ENCODE measurements around the gene SPANXA1.
"Not testable (repeated sequence)": the region's sequence is repeated elsewhere in the genome, so short reads cannot be mapped to it uniquely, and the experiment has no call there.

The SPANXA1 gene, protein sequence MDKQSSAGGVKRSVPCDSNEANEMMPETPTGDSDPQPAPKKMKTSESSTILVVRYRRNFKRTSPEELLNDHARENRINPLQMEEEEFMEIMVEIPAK

DNA sequence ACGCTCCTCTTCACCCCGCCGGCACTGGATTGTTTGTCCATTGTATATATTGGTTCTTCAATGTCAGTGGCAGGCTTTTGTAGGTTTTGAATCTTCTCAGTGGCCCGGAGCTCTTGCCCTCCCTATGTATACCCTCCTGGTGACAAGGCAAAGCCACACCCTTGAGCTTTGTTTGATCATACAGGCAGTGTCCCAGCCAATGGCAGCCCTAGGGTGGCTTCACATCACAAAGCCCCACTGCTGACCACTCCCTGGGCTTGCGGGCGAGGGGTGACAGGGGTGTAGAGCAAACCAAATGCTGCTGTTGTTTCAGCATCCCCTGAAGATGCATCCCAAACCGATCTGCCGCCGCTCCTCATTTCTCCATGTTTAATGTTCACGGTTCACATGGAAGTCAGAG is at the start of gene SPANXA1:
Gene SPANXA1 (minus strand): TSS at position 101 of the 400 bp plus-strand sequence. CDS start 60 bp downstream, at position 41.
- in situ Hi-C loops (cut with HindIII; ENCODE audit: low pct_ligation_motif_present, low pct_unique_long_range_greater_than_20kb, low sequenced_read_pairs); DNase-seq: not testable (repeated sequence)

- in situ Hi-C loops (cut with HindIII; ENCODE audit: low pct_ligation_motif_present, low pct_unique_long_range_greater_than_20kb, low sequenced_read_pairs) = no loop called here
- no peak for DNase-seq
These were observed 47.6 kb upstream of the SPANXA1 start for GRCh38 chrX:141632124-141632523.

GRCh38 chrX:141619336-141619735 is 34.8 kb upstream of the SPANXA1 start:
- DNase-seq = no peak

GRCh38 chrX:141609111-141609510 is 24.6 kb upstream of the SPANXA1 start:
- in situ Hi-C loops (cut with HindIII; ENCODE audit: low pct_ligation_motif_present, low pct_unique_long_range_greater_than_20kb, low sequenced_read_pairs) = no loop called here
- no peak for DNase-seq

More at GRCh38 chrX:141619336-141619735, 34.8 kb upstream of the SPANXA1 start:
- in situ Hi-C loops (cut with HindIII; ENCODE audit: low pct_ligation_motif_present, low pct_unique_long_range_greater_than_20kb, low sequenced_read_pairs) = no loop called here

DNA sequence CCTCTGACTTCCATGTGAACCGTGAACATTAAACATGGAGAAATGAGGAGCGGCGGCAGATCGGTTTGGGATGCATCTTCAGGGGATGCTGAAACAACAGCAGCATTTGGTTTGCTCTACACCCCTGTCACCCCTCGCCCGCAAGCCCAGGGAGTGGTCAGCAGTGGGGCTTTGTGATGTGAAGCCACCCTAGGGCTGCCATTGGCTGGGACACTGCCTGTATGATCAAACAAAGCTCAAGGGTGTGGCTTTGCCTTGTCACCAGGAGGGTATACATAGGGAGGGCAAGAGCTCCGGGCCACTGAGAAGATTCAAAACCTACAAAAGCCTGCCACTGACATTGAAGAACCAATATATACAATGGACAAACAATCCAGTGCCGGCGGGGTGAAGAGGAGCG is 4.9 kb upstream of the SPANXA1 start, which contains the start of gene SPANXA2:
Gene SPANXA2 (plus strand): TSS at position 301 of the 400 bp plus-strand sequence. CDS start 60 bp downstream, at position 361.
- DNase-seq; in situ Hi-C loops (cut with HindIII; ENCODE audit: low pct_ligation_motif_present, low pct_unique_long_range_greater_than_20kb, low sequenced_read_pairs): not testable (repeated sequence)

- in situ Hi-C loops (cut with HindIII; ENCODE audit: low pct_ligation_motif_present, low pct_unique_long_range_greater_than_20kb, low sequenced_read_pairs); DNase-seq: not testable (repeated sequence)
These were observed 42.0 kb downstream of the SPANXA1 start for GRCh38 chrX:141542551-141542950.
